Glutamatergic neuron (in vitro differentiated cells): ENCODE data around the gene EDA2R. TPM values are rescaled to one million over a fixed set of nuclear protein-coding genes. Genes with fewer than 3 reads are reported as not detected.

Source experiments
- DNase-seq: peaks from one replicate; pipeline ENCODE4 v3.0.0; 2022
- H3K27ac Mint-ChIP-seq: one replicate; pipeline ENCODE4 v1.8.0; 2020; ENCODE audit warnings: mild to moderate bottlenecking, mixed read lengths, inconsistent platforms; ENCODE audit not compliant: unreplicated experiment
- H3K27me3 Mint-ChIP-seq: one replicate; pipeline ENCODE4 v1.8.0; 2020; ENCODE audit warnings: mild to moderate bottlenecking, moderate library complexity, mixed read lengths, inconsistent platforms; ENCODE audit not compliant: unreplicated experiment
- H3K36me3 Mint-ChIP-seq: one replicate; pipeline ENCODE4 v1.8.0; 2020; ENCODE audit warnings: mild to moderate bottlenecking, mixed read lengths, inconsistent platforms; ENCODE audit not compliant: unreplicated experiment
- H3K4me1 Mint-ChIP-seq: one replicate; pipeline ENCODE4 v1.8.0; 2020; ENCODE audit warnings: mild to moderate bottlenecking, low read depth, mixed read lengths, inconsistent platforms; ENCODE audit not compliant: unreplicated experiment
- H3K4me3 Mint-ChIP-seq: one replicate; pipeline ENCODE4 v1.8.0; 2020; ENCODE audit warnings: mild to moderate bottlenecking, mixed read lengths, inconsistent platforms; ENCODE audit not compliant: unreplicated experiment
- H3K9me3 Mint-ChIP-seq: one replicate; pipeline ENCODE4 v1.8.0; 2020; ENCODE audit warnings: mild to moderate bottlenecking, moderate library complexity, mixed read lengths, inconsistent platforms; ENCODE audit not compliant: unreplicated experiment
- long read RNA-seq: library from polyadenylated mRNA; unstranded; transcript quantifications from one replicate; pipeline ENCODE4 v2.0.0, GENCODE V29; 2020; ENCODE audit not compliant: unreplicated experiment
- total RNA-seq: library from RNA; stranded (reverse); fragmentation: NEBNext Ultra II Directional; extraction: Animal tissue kit (Norgen Biotek cat#: 25700); gene quantifications from one replicate; pipeline ENCODE4 v1.2.1, GENCODE V29; 2021; ENCODE audit not compliant: unreplicated experiment
- TF ChIP-seq, protein P1 (sequence below): fragments of 200-600 bp; sonication (generic); IDR thresholded peaks from one replicate; pipeline ENCODE4 v1.5.0; 2021; ENCODE audit not compliant: partially characterized antibody, unreplicated experiment

EDA2R gene, protein sequence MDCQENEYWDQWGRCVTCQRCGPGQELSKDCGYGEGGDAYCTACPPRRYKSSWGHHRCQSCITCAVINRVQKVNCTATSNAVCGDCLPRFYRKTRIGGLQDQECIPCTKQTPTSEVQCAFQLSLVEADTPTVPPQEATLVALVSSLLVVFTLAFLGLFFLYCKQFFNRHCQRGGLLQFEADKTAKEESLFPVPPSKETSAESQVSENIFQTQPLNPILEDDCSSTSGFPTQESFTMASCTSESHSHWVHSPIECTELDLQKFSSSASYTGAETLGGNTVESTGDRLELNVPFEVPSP
- total RNA-seq, result 6.3 TPM
- long read RNA-seq, partial matches to known transcripts, result 0 of 1 reads
- long read RNA-seq, other reads (novel, unspliced or antisense), result 1 of 1 reads

DNA sequence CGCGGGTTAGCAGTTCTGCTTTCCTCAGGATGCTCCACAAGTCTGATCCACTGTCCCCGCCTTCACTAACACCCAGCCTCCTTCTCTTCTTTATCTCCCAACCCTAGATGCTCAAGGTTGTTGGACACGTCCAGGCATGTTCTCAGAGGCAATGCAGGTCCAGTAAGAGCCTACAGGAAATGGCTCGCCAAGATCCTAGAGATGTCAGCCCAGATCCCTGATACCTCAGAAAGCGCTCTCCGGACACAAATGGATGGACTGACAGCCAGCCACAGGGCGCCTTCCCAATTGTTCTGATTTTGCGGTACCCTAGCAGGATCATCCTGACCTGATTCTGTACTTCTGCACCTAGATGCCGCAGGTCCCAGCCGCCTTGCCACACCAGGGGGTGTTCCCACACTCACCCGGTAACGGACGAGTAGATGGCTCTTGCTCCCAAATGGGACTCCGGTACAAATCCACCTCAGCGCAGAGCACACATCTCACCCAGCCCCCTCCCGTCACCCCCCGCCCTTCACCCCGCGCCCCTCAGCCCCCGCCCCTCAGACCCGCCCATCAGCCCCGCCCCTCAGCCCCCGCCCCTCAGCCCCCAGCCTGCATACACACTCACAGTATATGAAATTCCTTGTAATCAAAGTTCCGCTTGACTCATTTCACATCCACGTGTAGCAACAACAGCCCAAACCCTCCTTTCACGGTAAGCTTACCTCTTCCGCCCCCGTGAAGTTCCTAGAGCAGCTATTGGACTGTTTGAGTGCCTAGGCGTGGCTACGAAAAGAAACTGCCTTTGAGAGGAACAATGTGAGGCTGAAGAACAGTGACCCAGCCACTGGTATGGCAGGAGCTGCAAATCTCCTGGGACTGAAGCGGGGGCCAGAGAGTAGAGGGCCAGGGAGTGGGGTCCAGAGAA is at the start of gene EDA2R:
TSS of gene EDA2R (minus strand) at position 488 of the 910 bp plus-strand sequence. CDS start 23,058 bp downstream, outside the sequence.
- peak within 1 kb of the TSS; percentile 55 for H3K27ac Mint-ChIP-seq
- peaks cover 4% of the 10 kb centered on the region for H3K9me3 Mint-ChIP-seq
- peak within 1 kb of the TSS; percentile 92 for H3K4me3 Mint-ChIP-seq
- no peaks in the 10 kb centered on the region for H3K4me1 Mint-ChIP-seq
- H3K36me3 Mint-ChIP-seq, result no peaks in the 10 kb centered on the region
- DNase-seq, result peak; percentile 22
- TF ChIP-seq, protein P1, sequence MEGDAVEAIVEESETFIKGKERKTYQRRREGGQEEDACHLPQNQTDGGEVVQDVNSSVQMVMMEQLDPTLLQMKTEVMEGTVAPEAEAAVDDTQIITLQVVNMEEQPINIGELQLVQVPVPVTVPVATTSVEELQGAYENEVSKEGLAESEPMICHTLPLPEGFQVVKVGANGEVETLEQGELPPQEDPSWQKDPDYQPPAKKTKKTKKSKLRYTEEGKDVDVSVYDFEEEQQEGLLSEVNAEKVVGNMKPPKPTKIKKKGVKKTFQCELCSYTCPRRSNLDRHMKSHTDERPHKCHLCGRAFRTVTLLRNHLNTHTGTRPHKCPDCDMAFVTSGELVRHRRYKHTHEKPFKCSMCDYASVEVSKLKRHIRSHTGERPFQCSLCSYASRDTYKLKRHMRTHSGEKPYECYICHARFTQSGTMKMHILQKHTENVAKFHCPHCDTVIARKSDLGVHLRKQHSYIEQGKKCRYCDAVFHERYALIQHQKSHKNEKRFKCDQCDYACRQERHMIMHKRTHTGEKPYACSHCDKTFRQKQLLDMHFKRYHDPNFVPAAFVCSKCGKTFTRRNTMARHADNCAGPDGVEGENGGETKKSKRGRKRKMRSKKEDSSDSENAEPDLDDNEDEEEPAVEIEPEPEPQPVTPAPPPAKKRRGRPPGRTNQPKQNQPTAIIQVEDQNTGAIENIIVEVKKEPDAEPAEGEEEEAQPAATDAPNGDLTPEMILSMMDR, result no peak
- H3K27me3 Mint-ChIP-seq, result peaks cover 2% of the 10 kb centered on the region

DNA sequence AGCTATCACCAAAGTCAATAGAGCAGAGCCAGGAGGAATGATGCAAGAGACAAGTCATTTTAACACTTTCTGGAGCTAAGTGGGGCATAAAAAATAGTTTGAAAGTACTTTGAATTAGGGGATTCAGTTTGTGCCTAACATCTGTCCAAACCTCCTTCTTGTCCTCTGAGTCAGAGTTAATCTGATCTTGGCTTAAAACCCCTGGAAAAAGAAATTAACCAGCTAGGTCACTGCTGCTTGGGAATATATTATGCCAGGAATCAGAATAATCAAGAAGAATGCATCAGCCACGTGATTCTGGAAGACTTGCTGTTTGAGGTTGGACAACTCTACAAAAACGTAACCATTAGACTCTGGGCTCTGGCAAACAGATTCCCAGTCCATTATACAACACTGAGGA is 45.3 kb upstream of the EDA2R start:
- no peaks in the 10 kb centered on the region for H3K4me1 Mint-ChIP-seq
- H3K27me3 Mint-ChIP-seq, result no peaks in the 10 kb centered on the region
- no peak overlapping the region for H3K27ac Mint-ChIP-seq
- H3K9me3 Mint-ChIP-seq, result peaks cover 2% of the 10 kb centered on the region
- TF ChIP-seq, protein P1, result no peak
- H3K4me3 Mint-ChIP-seq, result no peak overlapping the region
- H3K36me3 Mint-ChIP-seq, result no peaks in the 10 kb centered on the region
- DNase-seq, result no peak

DNA sequence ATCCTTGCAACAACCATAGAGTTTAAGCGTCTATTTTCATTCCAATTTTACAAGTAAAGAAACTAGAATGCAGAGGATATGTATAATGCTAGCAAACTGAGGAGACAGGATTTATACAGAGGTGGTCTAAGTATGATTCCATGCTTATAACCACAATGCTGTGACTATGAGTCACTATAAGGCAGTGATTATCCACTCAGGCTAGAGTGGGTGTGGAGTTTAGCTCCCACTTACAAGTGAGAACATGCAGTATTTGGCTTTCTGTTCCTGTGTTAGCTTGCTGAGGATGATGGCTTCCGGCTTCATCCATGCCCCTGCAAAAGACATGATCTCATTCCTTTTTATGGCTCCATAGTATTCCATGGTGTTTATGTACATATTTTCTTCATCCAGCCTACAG is 41.6 kb upstream of the EDA2R start:
- Mint-ChIP-seq H3K27me3 (no peaks in the 10 kb centered on the region), H3K4me1 (no peaks in the 10 kb centered on the region), H3K27ac (no peak overlapping the region), H3K4me3 (no peak overlapping the region), H3K36me3 (no peaks in the 10 kb centered on the region), H3K9me3 (peaks cover 2% of the 10 kb centered on the region)
- TF ChIP-seq, protein P1, result no peak
- DNase-seq, result no peak

DNA sequence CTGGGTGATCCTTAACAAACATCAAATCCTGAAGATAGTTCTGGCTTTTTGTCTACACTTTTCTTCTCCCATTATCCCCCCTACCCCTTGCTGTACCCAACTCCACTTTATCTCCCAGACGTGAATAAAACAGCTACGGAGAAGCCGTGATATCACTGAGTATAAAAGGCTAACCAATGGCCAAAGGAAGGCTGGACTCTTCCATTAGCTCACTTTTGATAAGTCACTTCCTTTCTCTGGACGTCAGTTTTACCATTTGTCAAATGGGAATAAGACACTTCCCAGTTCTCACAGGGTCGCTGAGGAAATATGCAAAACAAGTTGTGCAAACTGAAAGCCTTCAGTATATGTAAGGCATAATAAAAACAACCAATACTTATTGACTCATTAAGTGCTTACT is 38.6 kb upstream of the EDA2R start:
- TF ChIP-seq, protein P1, result no peak
- Mint-ChIP-seq H3K4me1 (no peaks in the 10 kb centered on the region), H3K27ac (no peak overlapping the region), H3K27me3 (no peaks in the 10 kb centered on the region), H3K9me3 (peaks cover 2% of the 10 kb centered on the region), H3K4me3 (no peak overlapping the region), H3K36me3 (no peaks in the 10 kb centered on the region)
- DNase-seq, result no peak
